GM12878 (cell line): Measurements from ENCODE around the gene CTBP1. TPM values are rescaled to one million over a fixed set of nuclear protein-coding genes. Genes with fewer than 3 reads are reported as not detected.

Source experiments
- ATAC-seq: fragments of 200-7000 bp; cut with Tn5 transposase; 3 replicates; pipeline ENCODE4 v1.9.1; 2020; ENCODE audit warnings: mild to moderate bottlenecking, moderate library complexity
- BruUV-seq: library from RNA; stranded (reverse); fragments of 400-500 nt; replicated peaks from 2 replicates; lab custom pipeline; 2021; lab: Mats Ljungman, UMichigan
- CTCF ChIA-PET: fragments of 300-600 bp; sonication (Branson Sonifier 250); formaldehyde crosslinking; extraction: SDS; loops from one replicate; lab custom pipeline; 2021; ENCODE audit warnings: inconsistent platforms; lab: Yijun Ruan, JAX
- POLR2A ChIA-PET: fragments of 350-600 bp; formaldehyde crosslinking; extraction: SDS; loops from one replicate; lab custom pipeline; 2021; ENCODE audit warnings: inconsistent platforms; lab: Charles Lee
- RAD21 ChIA-PET: fragments of 300-600 bp; sonication (Branson Sonifier 250); formaldehyde crosslinking; loops from one replicate; lab custom pipeline; 2023; ENCODE audit warnings: antibody characterized with exemption; ENCODE audit not compliant: unreplicated experiment; lab: Charles Lee
- SMC1A ChIA-PET: fragments of 300-600 bp; sonication (Branson Sonifier 250); formaldehyde crosslinking; loops from one replicate; lab custom pipeline; 2023; ENCODE audit not compliant: unreplicated experiment, uncharacterized antibody; lab: Charles Lee
- DNase-seq: peaks from one replicate; pipeline ENCODE4 v3.0.0-alpha.2; 2011; ENCODE audit warnings: low read depth, low spot score
- FAIRE-seq: peaks from 3 replicates; lab custom pipeline; 2011; peaks lifted over from hg19 to GRCh38; lab: Jason Lieb, UNC
- H2AFZ ChIP-seq: 2 replicates; pipeline ENCODE4 v1.6.0; 2011; ENCODE audit warnings: low read depth, low read length, control low read depth; ENCODE audit not compliant: control insufficient read depth
- H3K27ac ChIP-seq: 2 replicates; pipeline ENCODE4 v1.5.1; 2011; ENCODE audit warnings: control low read depth; ENCODE audit not compliant: control insufficient read depth, insufficient read depth
- H3K27me3 ChIP-seq, 2 experiments: replicated peaks in 1 of 2; 2 replicates each; pipeline versions ENCODE4 v1.6.0 to v1.6.1; 2011; ENCODE audit warnings: low read length in 1 of 2; ENCODE audit not compliant: control insufficient read depth in 2 of 2, insufficient read depth in 2 of 2
- H3K36me3 ChIP-seq, 2 experiments: 2 replicates each; pipeline ENCODE4 v1.5.1; 2011; ENCODE audit warnings: low read length in 1 of 2; ENCODE audit not compliant: control insufficient read depth in 2 of 2, insufficient read depth in 2 of 2
- H3K4me1 ChIP-seq: 2 replicates; pipeline ENCODE4 v1.6.1; 2011; ENCODE audit warnings: mild to moderate bottlenecking, low read length, moderate library complexity, mixed read lengths; ENCODE audit not compliant: control insufficient read depth, insufficient read depth
- H3K4me2 ChIP-seq: 2 replicates; pipeline ENCODE4 v1.6.0; 2011; ENCODE audit warnings: control low read depth; ENCODE audit not compliant: control insufficient read depth, insufficient read depth
- H3K4me3 ChIP-seq: fragments of 200-600 bp; sonication (generic); 2 replicates; pipeline ENCODE4 v1.5.1; 2016
- H3K79me2 ChIP-seq: 2 replicates; pipeline ENCODE4 v1.6.0; 2011; ENCODE audit warnings: low read length; ENCODE audit not compliant: control insufficient read depth, insufficient read depth
- H3K9ac ChIP-seq: 2 replicates; pipeline ENCODE4 v1.8.0; 2011; ENCODE audit warnings: low read length, control low read depth, mixed read lengths; ENCODE audit not compliant: control insufficient read depth, insufficient read depth
- H3K9me3 ChIP-seq: replicated peaks from 3 replicates; pipeline ENCODE4 v1.5.1; 2011; ENCODE audit warnings: mild to moderate bottlenecking, low read length; ENCODE audit not compliant: control insufficient read depth, insufficient read depth
- H4K20me1 ChIP-seq: 2 replicates; pipeline ENCODE4 v1.6.0; 2011; ENCODE audit not compliant: control insufficient read depth, insufficient read depth
- ATF7 ChIP-seq: fragments of 450-650 bp; IDR thresholded peaks from 2 replicates; pipeline ENCODE4 v1.6.1; 2016; ENCODE audit warnings: low read depth, mild to moderate bottlenecking
- CEBPZ ChIP-seq: fragments of 150-350 bp; IDR thresholded peaks from 2 replicates; pipeline ENCODE4 v1.6.1; 2016; ENCODE audit warnings: low read depth, low read length
- CHD2 ChIP-seq: IDR thresholded peaks from 2 replicates; pipeline ENCODE4 v1.6.1; 2011; ENCODE audit warnings: low read depth, low read length, improper control_type of control experiment, borderline replicate concordance
- CREB1 ChIP-seq: IDR thresholded peaks from 2 replicates; pipeline ENCODE4 v1.6.1; 2012; ENCODE audit warnings: low read depth, mild to moderate bottlenecking, inconsistent platforms
- E4F1 ChIP-seq: fragments of 450-650 bp; IDR thresholded peaks from 2 replicates; pipeline ENCODE4 v1.6.1; 2018; ENCODE audit warnings: borderline replicate concordance, mild to moderate bottlenecking; ENCODE audit not compliant: partially characterized antibody
- FOS ChIP-seq: IDR thresholded peaks from 3 replicates; pipeline ENCODE4 v1.6.1; 2011; ENCODE audit warnings: borderline replicate concordance; ENCODE audit not compliant: insufficient read length; ENCODE audit errors: extremely low read depth
- MEF2B ChIP-seq: fragments of 450-650 bp; IDR thresholded peaks from 2 replicates; pipeline ENCODE4 v1.6.1; 2018; ENCODE audit warnings: mild to moderate bottlenecking, moderate library complexity; ENCODE audit not compliant: partially characterized antibody, poor library complexity, severe bottlenecking
- NFYA ChIP-seq: IDR thresholded peaks from 2 replicates; pipeline ENCODE4 v1.6.1; 2011; ENCODE audit warnings: low read depth, mild to moderate bottlenecking, low read length, improper control_type of control experiment, borderline replicate concordance
- NR2F1 ChIP-seq: fragments of 450-650 bp; conservative IDR thresholded peaks from 2 replicates; pipeline ENCODE4 v1.6.1; 2017; ENCODE audit warnings: mild to moderate bottlenecking
- RBBP5 ChIP-seq: fragments of 200-600 bp; sonication (generic); conservative IDR thresholded peaks from 2 replicates; pipeline ENCODE4 v1.6.1; 2016
- RCOR1 ChIP-seq: conservative IDR thresholded peaks from 2 replicates; pipeline ENCODE4 v1.6.1; 2012; ENCODE audit warnings: low read depth, low read length, improper control_type of control experiment
- SPI1 ChIP-seq: IDR thresholded peaks from 2 replicates; pipeline ENCODE4 v1.6.1; 2011; ENCODE audit warnings: low read depth, mild to moderate bottlenecking, low read length, moderate library complexity, borderline replicate concordance; ENCODE audit not compliant: insufficient read depth
- SUPT20H ChIP-seq: IDR thresholded peaks from 2 replicates; pipeline ENCODE4 v1.6.1; 2011; ENCODE audit warnings: low read depth, mild to moderate bottlenecking, low read length, moderate library complexity, borderline replicate concordance; ENCODE audit not compliant: control insufficient read depth
- TBL1XR1 ChIP-seq: IDR thresholded peaks from 2 replicates; pipeline ENCODE4 v1.6.1; 2012; ENCODE audit warnings: low read depth, low read length, improper control_type of control experiment
- ZNF24 ChIP-seq: fragments of 450-650 bp; IDR thresholded peaks from 2 replicates; pipeline ENCODE4 v1.6.1; 2017; ENCODE audit warnings: antibody characterized with exemption, mild to moderate bottlenecking
- WGBS: methylation state at CpG from one replicate; pipeline ENCODE4 v1.1.6; 2016; ENCODE audit warnings: low lambda C conversion rate; ENCODE audit not compliant: insufficient replicate concordance, insufficient coverage; ENCODE audit errors: missing lambda C conversion rate; 5-methylcytosine and 5-hydroxymethylcytosine counted together
- in situ Hi-C: fragments of 300-500 bp; cut with MboI; formaldehyde crosslinking; loops from 9 replicates; pipeline ENCODE4 v1.14.3; 2018; ENCODE audit warnings: mixed read lengths
- intact Hi-C: fragments of 100-400 bp; cut with micrococcal nuclease; formaldehyde crosslinking; loops from one replicate; pipeline ENCODE4 v1.14.2; 2022; ENCODE audit not compliant: unreplicated experiment
- polyA plus RNA-seq, 11 experiments: library from polyadenylated mRNA; depleted of rRNA in 4 of 11; unstranded in 6 of 11; stranded (reverse) in 5 of 11; fragments of >200 nt; fragmentation: Nextera tagmentation in 4 of 11; fragmentation: Illumina TruSeq in 1 of 11; extraction: Ambion mirVana in 4 of 11; extraction: Trizol in 1 of 11; gene quantifications; 1 replicate in 1 of 11; 2 replicates in 10 of 11; pipeline versions ENCODE4 v1.2.1 to v1.2.3, GENCODE V29; 2011 to 2016; ENCODE audit warnings: inconsistent platforms in 2 of 11, missing spikeins in 2 of 11, low read depth in 1 of 11
- total RNA-seq, 4 experiments: library from RNA; depleted of rRNA in 3 of 4; stranded (reverse); fragments of >200 nt in 3 of 4; fragmentation: Illumina TruSeq in 1 of 4; extraction: Trizol in 1 of 4; gene quantifications; 2 replicates each; pipeline versions ENCODE4 v1.2.1 to v1.2.3, GENCODE V29; 2013 to 2021

The CTBP1 gene
- total and polyA plus RNA-seq, 10 of the 15 experiments (the other 5 are each of a cell fraction or from before 2014, with no cell fraction given) = 7.4 to 182 (median 63.1) TPM

GRCh38 chr4:1261107-1261928 lies 12.4 kb upstream of the CTBP1 start:
- RAD21 ChIA-PET = no interaction called here
- no peak for DNase-seq
- no peak overlapping the region for H3K4me3 ChIP-seq
- in situ Hi-C loops = no loop called here
- peaks cover 11% of the 10 kb centered on the region for H3K4me1 ChIP-seq
- no peaks in the 10 kb centered on the region for H3K36me3 ChIP-seq
- no peaks in the 10 kb centered on the region for H3K27me3 ChIP-seq
- WGBS = 91% methylated on average over 21 of the region's 21 CpGs
- no peak for TF ChIP-seq RCOR1
- TF ChIP-seq SUPT20H = no peak
- TF ChIP-seq NR2F1 = no peak
- no peak for TF ChIP-seq ZNF24
- no peak for TF ChIP-seq NFYA
- no peak for TF ChIP-seq FOS
- no peak for TF ChIP-seq TBL1XR1
- TF ChIP-seq ATF7 = no peak
- no peak for TF ChIP-seq CEBPZ
- no peak for TF ChIP-seq SPI1
- TF ChIP-seq MEF2B = no peak
- TF ChIP-seq RBBP5 = no peak
- TF ChIP-seq CREB1 = no peak
- TF ChIP-seq CHD2 = no peak
- no peak for TF ChIP-seq E4F1
- TF ChIP-seq, all 136 proteins: peak for 0
- ChIA-PET POLR2A (interaction anchor here (0.5 kb wide), 1 partner anchor 325 kb away, joined by 3 read pairs; no protein-coding TSS in a partner anchor), SMC1A (no interaction called here), CTCF (interaction anchor here (1.5 kb wide), 1 partner anchor 10 kb away, joined by 4 read pairs; no protein-coding TSS in a partner anchor)
- FAIRE-seq (no peak), ATAC-seq (no peak)
- H3K4me2 ChIP-seq = no peak overlapping the region
- no peaks in the 10 kb centered on the region for H3K79me2 ChIP-seq
- H2AFZ ChIP-seq = no peak overlapping the region
- H3K9me3 ChIP-seq = peaks cover 8% of the 10 kb centered on the region
- no TSS peak for BruUV-seq
- H3K9ac ChIP-seq = no peak overlapping the region
- H3K27ac ChIP-seq = no peak overlapping the region
- intact Hi-C loops = no loop called here
- H4K20me1 ChIP-seq = no peaks in the 10 kb centered on the region
